GM21529 (cell line): ENCODE results near the gene ZNF627.
"Not testable (repeated sequence)": the region's sequence is repeated elsewhere in the genome, so short reads cannot be mapped to it uniquely, and the experiment has no call there.

Experiments
- ATAC-seq: cut with Tn5 transposase; IDR thresholded peaks from one replicate; pipeline ENCODE4 v1.9.1; 2021; ENCODE audit not compliant: unreplicated experiment

ZNF627 gene

DNA sequence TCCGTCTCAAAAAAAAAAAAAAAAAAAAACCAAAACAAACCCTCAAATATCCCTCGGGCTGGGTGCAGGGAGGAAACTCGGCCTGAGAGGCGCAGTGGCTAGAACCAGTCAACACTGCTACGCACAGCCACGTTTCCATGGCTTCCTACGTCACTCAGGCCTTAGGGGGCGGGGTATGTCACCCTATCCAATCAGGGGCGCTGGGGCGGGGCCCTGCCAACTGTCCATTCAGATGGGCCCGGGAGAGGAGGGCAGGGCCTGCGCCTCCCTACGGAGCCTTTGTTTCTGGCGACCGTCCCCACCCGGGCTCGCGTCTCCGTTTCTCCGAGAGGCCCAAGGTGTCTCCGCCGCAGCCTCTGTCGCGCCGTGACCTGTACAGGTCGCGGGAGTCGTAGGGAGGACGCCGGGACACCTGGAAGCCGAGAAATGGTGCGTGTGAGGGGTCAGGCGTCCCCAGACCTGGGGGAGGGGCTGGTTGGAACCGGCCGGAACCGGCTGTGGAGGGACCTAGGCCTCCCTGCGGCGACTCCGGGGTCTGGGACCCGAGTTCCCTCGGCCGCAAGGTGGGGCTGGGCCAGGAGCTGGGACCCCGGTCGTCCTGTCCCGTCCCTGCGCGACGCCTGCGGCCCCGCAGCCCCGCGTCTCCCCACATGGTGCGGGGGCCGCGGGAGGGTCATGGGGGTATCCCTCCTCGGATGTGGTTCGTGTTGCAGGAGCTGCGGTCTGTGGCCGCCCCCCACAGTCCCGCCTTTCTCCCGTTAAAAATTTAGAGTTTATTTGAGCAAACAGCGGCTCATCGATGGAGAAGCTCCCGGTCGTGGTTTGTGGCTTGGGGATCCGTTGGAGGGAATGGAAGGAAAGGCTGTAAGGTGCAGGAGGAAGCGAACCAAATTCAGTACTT lies at the start of gene ZNF627:
ZNF627 (plus strand) TSS at position 282 of the 901 bp plus-strand sequence; CDS start at position 427, 145 bp downstream.
- ATAC-seq: peak; percentile 99

DNA sequence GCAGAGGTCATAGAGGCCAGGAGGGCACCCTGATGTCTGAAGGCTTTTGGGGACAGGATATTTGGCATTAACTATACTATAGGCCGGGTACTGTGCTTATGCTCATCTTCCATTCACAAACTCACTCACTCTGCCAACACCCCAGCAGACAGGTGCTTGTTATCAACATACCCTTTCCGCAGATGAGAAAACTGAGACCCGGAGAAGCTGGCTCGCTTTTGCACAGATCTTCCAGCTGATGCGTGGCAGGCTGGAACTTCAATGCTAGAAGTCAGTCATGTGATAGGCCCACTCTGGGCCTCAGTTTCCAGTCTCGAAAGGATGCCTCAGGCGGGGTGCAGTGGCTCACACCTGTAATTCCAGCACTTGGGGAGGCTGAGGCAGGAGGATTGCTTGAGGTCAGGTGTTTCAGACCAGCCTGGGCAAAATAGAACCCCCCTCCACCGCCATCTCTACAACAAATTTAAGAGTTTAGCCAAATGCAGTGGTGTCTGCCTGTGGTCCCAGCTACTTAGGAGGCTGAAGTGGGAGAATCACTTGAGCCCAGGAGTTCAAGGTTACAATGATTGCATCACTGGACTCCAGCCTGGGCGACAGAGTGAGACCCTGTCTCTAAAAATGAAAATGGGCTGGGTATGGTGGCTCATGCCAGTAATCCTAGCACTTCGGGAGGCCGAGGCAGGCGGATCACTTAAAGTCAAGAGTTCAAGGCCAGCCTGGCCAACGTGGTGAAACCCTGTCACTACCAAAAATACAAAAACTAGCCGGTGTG lies 49.2 kb upstream of the ZNF627 start:
- no peak for ATAC-seq

DNA sequence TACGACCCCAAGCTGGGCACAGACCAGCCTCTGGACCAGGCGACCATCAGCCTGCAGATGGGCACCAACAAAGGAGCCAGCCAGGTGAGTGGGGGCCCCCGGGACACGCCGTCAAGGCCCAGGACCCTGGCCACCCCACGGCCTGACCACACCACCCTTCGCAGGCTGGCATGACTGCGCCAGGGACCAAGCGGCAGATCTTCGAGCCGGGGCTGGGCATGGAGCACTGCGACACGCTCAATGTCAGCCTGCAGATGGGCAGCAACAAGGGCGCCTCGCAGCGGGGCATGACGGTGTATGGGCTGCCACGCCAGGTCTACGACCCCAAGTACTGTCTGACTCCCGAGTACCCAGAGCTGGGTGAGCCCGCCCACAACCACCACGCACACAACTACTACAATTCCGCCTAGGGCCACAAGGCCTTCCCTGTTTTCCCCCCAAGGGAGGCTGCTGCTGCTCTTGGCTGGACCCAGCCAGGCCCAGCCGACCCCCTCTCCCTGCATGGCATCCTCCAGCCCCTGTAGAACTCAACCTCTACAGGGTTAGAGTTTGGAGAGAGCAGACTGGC lies 47.8 kb upstream of the ZNF627 start:
- no peak for ATAC-seq

DNA sequence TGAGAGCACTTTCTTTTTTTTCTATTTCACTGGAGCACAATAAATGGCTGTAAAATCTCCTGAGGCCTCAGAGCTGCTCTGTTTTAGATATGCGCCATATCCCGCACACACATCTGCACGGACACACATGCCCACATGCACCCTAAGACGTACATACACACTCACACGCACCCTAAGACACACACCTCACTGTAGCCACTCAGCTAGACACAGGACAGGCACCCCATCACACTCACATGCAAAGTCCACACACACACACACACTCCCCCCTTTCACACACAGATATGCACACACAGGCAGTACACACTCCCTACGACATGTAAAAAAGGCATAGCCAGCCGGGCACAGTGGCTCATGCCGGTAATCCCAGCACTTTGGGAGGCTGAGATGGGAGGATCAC lies 47.0 kb upstream of the ZNF627 start:
- ATAC-seq: no peak

DNA sequence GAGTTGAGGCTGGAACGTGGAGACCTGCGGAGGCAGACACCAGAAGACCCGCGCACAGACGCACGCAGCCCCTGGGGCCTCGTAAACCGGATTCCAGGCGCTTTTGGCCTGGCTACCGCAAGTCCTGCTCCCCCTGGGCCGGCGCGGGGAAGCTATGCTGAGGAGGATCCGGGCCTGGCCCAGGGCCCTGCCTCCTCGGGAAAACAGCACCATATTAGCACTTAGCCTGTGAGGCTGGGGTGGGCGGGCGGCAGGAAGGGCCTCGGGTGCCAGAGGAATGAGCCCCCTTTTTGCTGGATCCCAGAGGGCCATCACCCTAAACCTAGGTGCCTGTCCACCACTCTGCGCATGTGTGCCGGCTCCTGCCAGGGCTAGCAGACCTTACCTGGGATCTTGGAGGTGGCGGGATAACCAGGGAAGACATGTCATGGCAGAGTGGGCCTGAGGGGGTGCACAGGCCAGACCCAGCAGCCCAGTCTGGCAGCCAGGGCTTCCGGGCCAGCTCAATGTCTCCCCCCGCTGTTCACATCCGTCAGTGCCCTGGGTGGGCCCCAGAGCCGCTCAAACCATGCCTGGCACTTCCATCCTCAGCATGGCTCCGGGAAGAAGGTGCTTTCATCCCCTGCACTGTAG lies 45.6 kb upstream of the ZNF627 start:
- ATAC-seq: no peak

DNA sequence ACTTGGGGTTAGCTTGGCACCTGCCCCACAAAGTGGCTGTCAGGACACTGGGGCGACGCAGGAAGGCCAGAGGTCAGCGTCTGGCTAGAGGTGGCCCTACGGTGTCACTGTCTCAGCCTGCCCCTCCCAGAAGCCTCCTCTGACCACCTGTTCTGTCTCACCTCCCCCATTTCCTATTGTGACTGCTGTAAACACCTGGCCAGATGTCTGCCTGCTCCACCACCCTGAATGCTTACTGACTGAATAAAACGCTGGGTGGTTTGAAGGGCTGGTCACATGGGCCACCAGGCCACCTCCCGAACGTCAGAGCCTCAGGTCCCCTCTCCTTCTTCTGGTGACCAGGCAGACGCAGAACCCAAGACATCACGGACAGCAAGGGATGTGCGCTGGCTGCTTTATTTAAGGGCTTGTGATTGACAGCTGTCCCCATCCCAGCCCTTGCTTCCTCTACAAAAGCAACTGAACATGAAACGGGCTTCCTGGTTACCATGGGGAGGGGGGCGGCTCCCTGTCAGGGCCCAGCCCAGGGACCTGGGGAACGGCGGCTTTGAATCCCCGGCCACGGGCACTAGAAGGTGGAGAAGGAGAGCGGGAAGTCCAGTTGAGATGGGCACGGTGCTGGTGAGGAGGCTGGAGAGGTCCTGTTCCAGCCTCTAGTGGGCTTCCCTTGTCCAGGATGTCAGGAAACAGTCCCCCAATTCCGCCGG lies 44.5 kb upstream of the ZNF627 start:
- no peak for ATAC-seq

DNA sequence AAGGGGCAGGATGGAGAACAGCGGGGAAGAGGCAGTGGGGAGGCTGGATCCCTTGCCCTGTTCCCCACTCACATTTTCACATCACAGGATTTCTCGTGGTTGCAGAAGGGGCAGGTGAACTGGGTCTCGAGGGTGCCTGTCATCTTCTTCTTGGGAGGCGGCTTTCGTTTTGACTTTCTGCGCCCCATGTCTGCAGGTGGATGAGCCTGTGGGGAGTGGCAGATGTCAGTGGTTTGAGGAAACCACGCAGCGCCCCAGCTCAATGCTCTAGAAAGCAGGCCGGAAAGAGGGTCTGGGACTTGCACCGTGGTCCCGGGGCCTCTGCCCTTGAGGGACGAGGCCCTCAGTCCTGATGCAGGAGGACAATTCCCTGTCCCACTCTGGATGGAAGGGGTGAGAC lies 43.1 kb upstream of the ZNF627 start:
- ATAC-seq: no peak

DNA sequence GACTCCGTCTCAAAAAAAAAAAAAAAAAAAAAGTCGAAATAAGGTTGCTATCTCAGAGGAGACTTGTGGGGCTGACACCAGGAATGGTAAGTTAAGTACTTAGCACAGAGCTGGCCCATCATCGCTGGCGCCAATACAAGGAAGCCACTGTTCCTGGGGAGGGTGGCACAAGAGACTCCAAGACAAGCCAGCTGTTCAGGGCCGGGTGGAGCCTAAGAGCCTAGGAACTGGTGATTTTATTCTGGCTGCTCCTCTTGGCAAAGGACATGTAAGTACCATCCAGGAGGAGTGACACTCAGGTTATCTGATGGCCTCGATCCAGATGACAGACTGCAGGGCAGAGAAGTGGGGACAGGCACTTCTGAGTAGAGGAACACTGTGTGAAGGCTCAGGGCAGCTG lies 42.0 kb upstream of the ZNF627 start:
- no peak for ATAC-seq

DNA sequence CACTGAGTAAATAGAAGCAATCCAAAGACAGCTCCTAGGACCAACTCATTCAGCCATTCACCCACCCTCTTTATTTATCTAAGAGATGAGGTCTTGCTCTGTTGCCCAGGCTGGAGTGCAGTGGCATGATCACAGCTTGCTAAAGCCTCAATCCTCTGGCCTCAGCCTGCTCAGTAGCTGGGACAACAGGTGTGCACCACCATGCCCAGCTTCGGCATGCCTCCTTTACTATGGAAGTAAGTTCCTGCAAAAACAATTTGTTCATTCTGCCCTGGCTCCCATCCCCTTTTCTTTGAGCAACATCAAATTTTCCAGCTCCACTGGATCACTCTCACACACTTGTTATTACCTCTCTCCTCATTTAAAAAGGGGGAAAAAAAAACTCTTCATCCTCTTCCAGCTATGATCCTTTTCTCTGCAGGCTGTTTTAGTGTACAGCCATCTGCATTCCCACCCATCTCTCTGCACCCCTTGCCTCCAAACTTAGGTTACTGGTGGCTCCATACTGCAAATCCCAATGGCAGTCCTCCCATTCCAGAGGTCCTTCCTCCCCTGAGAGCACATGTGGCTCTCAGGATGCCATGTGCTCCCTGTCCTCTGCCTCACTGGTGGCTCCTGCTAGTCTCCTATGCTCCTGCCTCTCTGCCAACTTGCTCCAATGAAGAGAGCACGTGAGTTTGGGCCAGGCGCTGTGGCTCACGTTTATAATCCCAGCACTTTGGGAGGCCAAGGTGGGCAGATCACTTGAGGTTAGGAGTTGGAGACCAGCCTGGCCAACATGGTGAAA lies 40.5 kb upstream of the ZNF627 start:
- ATAC-seq: no peak

DNA sequence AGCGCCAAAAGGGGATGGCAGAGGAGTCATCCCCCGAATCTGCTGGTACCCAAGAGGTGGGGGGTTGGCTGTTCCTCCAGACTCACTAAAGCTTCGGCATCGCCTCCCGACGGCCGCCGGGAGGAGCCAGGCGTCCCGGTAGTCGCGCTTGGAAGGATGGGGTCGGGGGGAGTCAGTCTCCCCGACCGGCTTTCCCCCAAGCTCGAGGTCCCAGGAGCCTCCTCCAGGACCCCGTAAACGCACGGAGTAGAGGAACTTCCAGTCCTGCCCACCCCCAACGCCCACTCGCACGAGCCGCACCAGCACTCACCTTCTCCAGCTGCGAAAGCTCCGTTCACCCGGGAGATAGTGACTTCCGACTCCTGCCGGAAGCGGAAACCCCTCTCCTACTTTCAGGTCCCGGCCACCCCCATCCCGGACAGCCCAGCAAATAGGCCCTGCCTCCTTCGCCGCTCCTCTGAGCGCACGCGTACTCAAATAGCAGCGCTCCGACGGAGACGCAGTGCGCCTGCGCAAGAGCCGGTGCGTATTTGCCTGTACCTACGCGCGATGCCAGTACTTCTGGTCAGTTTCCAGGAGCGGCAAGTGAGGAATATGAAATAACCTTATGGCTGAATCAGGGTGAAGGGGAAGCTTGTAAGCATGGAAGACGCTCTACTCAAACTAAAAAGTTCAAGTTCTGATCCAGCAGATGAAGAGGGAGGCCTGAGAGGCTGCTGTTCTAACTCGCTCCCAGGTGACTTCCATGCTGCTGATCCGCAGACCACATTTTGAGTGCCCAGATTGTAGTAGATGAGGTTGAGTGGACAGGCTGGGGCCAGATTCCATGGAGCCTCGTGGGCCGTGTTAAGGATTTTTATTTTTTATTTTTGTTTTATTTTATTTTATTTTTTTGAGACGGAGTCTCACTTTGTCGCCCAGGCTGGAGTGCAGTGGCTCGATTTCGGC lies 38.1 kb upstream of the ZNF627 start, which contains the start of gene ELOF1:
ELOF1 (minus strand) TSS at position 350 of the 948 bp plus-strand sequence. CDS start 4,883 bp downstream, outside the sequence.
- peak; percentile 65 for ATAC-seq

DNA sequence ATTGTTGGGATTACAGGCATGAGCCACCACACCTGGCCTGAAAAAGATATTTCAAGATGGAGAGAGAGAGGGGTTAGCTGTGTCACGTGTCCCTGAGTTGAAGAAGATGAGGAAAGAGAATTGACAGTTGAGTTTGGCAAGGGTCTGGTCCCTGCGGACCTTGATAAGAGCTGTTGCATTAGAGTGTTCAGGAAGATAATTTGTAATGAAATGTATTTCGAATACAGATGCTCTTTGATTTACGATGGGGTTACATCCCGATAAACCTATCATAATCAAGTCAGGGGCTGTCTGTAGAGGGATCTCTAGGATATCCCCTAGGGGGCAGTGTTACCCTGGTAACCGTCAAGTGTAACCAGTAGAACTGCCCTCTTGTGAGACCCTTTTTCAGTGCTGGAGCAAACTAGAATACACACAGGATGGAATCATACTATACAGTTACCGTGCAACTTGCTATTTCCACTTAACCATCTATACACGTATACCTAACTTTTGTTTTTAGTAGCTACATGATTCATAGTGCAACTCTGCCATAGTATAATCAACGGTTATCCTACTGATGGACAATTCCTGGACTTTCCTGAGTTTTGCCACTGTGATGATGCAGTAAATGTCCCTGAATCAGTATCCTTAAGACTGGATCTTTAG lies 36.8 kb upstream of the ZNF627 start:
- ATAC-seq: peak; percentile 33

DNA sequence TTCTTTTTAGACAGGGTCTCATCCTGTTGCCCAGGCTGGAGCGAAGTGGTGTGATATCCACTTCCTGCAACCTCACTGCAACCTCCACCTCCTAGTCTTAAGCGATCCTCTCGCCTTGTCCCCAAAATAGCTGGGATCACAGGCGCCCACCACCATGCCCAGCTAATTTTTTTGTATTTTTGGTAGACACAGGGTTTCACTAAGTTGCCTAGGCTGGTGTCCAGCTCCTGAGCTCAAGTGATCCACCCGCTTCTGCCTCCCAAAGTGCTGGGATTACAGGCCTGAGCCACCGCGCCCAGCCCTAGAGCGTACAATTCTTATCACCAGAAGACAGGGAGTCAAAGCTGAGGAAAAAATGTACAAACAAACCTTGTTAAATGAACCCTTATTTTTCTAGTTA lies 33.8 kb upstream of the ZNF627 start:
- no peak for ATAC-seq

DNA sequence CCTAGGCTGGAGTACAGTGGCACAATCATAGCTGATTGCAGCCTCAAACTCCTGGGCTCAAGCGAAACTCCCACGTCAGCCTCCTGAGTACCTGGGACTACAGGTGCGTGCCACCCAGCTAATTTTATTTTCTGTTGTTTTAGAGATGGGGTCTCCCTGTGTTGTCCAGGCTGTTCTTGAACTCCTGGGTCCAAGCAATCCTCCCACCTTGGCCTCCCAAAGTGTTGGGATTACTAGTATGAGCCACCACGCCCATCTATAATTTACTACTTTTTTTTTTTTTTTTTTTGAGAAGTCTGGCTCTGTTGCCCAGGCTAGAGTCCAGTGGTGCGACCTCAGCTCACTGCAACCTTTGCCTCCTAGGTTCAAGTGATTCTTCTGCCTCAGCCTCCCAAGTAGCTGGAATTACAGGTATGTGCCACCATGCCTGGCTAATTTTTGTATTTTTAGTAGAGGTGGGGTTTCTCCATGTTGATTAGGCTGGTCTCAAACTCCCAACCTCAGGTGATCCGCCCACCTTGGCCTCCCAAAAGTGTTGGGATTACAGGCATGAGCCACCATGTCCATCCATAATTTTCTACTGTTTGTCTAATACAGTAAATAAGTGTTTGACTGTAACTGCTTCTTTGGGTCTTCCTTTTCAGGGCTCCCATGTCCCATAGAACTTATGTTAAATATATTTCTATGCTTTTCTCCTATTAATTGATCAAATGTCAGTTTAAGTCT lies 33.0 kb upstream of the ZNF627 start:
- ATAC-seq: not testable (repeated sequence)

DNA sequence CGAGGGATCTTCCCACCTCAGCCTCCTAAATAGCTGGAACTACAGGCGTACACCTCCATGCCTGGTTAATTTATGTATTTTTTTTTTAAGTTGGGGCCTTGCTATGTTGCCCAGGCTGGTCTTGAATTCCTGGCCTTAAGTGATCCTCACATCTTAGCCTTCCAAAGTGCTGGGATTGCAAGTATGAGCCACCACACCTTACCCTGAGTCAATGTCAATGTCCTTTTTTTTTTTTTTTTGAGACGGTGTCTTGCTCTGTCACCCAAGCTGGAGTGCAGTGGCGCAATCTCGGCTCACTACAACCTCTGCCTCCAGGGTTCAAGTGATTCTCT lies 31.7 kb upstream of the ZNF627 start:
- not testable (repeated sequence) for ATAC-seq

DNA sequence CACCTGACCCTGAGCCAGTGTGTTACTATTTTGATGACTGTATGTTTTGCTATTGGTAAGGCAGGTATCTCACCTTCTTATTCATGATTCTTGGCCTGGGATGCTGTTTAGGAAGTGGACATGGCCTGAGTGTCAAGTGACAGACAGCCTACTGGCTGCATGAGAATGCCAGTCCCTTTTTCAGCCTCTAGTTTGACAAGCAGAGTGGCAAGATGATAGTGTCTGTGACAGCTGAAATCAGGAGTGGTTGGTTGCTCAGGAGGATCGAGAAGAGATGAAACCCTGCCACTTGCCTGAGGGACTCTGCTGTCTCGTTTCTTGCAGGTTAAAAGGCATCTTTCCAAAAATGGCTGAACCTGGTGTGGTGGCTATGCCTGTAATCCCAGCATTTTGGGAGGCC lies 31.1 kb upstream of the ZNF627 start:
- ATAC-seq: no peak

DNA sequence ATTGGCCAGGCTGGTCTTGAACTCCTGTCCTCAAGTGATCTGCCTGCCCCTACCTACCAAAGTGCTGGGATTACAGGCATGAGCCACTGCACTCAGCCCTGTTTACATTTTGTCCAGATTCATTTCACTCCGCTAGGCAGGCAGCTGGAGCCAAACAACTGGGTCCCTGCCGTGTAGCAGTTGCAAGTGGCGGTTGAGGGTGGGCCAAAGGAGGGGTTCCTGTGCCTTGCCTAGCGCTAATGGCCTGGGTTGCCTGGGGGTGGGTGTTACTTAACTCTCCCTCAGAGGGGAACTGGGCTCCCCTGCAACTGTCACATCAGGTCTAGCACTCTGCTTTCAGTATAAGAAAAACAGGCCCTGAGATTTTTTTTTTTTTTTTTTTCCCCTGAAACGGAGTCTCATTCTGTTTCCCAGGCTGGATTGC lies 27.2 kb upstream of the ZNF627 start:
- no peak for ATAC-seq

DNA sequence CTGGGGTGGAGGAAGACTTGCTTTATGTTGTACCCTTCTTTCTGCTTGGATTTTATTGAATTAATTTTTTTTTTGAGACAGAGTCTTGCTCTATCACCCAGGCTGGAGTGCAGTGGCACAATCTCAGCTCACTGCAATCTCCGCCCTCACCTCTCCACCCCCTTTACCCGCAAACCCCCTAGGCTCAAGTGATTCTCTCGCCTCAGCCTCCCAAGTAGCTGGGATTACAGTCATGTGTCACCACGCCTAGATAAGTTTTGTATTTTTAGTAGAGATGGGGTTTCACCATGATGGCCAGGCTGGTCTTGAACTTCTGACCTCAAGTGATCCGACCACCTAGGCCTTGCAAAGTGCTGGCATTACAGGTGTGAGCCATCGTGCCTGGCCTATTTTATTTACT lies 23.9 kb upstream of the ZNF627 start:
- ATAC-seq: not testable (repeated sequence)

DNA sequence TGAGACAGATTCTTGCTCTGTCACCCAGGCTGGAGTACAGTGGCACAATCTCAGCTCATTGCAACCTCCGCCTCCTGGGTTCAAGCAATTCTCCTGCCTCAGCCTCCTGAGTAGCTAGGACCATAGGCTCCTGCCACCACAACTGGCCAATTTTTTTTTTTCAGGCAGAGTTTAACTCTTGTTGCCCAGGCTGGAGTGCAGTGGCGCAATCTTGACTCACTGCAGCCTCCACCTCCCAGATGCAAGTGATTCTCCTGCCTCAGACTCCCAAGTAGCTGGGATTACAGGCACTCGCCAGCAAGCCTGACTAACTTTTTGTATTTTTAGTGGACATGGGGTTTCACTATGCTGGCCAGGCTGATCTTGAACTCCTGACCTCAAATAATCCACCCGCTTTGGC lies 23.5 kb upstream of the ZNF627 start:
- ATAC-seq: not testable (repeated sequence)
